HPDE6-E6E7 (cell line): Measurements from ENCODE around the gene GNG4.
"Not testable (repeated sequence)": the region's sequence is repeated elsewhere in the genome, so short reads cannot be mapped to it uniquely, and the experiment has no call there.

Experiments used
- DNase-seq: peaks from one replicate; pipeline ENCODE4 v3.0.0; 2011; ENCODE audit warnings: missing footprints; ENCODE audit errors: extremely low spot score

Gene GNG4

DNA sequence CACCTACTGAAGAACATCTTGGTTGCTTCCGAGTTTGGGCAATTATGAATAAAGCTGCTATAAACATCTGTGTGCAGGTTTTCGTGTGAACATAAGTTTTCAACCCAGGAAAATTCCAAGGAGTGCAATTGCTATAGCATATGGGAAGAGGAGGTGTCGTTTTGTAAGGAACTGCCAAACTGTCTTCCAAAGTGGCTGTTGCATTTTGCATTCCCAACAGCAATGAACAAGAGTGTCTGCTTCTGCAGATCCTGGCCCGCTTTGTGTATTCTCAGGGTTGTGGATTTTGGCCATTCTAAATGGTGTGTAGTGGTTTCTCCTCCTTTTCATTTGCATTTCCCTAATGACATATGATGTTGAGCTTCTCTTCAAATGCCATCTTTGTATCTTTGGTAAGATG lies 23.8 kb downstream of the GNG4 start:
- no peak for DNase-seq

GRCh38 chr1:235625340-235625739 lies 24.2 kb downstream of the GNG4 start:
- DNase-seq, result no peak

- DNase-seq, result no peak
Measured at GRCh38 chr1:235624721-235625333, 24.8 kb downstream of the GNG4 start.

DNA sequence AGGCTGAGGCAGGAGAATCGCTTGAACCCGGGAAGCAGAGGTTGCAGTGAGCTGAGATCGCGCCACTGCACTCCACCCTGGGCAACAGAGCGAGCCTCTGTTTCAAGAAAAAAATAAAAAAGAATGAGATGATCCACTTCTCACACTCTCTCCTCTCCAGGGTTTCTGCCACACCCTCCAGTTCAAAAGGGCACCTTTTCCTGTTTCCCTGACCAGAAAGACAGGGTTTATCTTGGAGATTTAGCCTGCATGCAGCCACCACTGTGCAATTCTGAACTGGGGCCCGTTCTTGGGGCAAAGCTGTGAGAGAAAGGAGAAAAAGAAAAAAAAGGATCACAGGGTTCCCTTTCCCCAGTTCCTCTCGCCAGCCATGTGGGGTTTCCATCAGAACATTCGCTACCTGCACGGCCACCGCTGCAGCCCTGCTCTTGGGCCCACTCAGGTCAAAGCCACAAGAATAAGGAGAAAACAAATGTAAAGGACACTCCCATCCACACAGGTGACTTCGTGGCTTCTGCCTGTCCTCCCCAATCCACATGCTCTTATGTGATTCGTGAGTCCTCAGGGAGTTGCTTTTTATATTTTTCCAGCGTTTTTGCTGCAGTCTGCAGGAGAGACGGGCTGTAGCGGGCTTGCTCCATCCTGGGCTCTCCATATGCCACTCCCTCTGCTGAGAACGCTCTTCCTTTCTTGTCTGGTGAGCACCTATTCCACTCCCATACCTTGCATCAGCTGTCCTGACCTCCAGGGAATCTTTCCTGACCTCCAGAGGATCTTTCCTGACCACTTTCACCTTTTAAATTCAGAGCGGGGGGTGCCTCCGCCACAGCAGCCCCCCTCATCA lies 26.4 kb downstream of the GNG4 start:
- no peak for DNase-seq

GRCh38 chr1:235619149-235619548 lies 30.4 kb downstream of the GNG4 start:
- DNase-seq, result not testable (repeated sequence)

- no peak for DNase-seq
Measured at GRCh38 chr1:235617808-235618207, 31.8 kb downstream of the GNG4 start.

DNA sequence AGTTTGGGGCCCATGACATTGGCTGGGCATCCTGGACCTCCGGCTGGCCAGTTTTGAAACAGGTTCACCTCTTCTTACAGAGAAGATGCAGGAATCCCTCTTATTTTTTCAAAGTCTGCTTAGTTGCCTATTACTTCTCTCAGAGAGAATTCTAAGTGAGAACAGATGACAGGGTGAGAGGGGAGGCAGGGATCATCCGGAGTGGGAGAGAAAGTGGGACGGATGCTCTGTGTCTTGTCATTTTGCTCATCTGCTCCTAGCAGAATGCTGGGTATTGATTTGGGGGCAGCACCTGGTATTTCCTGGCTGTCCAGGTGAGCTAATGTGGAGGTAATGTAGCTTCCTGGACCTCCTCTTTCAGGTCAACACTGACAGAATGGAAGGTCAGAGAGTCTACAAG lies 32.4 kb downstream of the GNG4 start:
- DNase-seq, result no peak

DNA sequence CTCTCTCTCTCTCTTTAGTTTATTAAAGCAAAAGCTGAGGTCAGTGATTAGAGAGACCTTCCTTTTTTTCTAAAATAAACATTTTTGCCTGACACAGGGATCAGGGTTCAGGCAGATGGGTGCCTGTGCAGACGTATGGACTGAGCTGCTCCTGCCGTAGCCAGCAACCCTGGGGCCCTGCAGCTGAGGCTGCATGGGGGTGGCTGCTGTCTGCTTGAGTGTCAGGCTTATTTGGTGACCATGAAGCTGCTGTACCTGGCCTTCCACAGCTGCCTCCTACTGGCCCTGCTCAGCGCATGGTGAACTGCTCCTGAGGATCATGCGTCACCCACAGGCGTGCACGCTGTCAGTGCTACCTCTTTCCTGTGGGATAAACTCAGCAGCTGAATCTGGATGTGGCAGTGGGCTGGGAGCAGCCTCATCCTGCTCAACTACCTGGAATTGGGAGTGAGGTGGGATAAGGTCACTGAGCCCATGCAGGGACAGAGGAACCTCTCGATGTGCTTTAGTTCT lies 35.1 kb downstream of the GNG4 start:
- DNase-seq, result no peak

DNA sequence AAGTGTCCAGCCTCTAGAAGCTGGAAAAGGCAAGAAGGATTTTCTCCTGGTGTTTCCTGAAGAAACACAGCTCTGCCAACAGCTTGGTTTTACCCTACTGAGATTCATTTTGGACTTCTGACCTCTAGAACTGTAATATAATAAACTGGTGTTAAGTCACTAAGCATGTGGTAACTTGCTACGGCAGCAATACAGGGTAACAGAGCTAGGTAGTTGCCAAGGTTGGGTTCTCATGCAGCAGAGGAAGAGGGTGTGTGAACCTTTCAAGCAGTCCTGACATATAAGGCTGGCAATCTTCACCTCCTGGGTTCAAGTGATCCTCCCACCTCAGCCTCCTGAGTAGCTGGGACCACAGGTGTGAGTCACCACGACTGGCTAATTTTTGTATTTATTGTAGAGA lies 36.0 kb downstream of the GNG4 start:
- no peak for DNase-seq

DNA sequence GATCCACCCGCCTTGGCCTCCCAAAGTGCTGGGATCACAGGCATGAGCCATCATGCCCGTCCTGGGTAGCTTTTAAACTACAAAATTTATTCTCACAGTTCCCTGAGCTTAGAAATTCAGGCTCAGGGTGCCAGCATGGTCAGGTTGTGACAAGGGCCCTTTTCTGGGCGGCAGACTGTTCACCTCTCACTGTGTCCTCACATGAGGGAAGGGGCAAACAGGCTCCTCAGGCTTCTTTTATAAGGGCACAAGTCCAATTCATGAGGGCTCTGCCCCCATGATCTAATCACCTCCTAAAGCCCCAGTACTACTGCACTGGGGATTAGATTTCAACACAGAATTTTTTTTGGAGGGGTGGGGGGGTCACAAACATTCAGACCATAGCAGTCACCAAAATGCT lies 36.8 kb downstream of the GNG4 start:
- no peak for DNase-seq

GRCh38 chr1:235610157-235610556 lies 39.4 kb downstream of the GNG4 start:
- no peak for DNase-seq

DNA sequence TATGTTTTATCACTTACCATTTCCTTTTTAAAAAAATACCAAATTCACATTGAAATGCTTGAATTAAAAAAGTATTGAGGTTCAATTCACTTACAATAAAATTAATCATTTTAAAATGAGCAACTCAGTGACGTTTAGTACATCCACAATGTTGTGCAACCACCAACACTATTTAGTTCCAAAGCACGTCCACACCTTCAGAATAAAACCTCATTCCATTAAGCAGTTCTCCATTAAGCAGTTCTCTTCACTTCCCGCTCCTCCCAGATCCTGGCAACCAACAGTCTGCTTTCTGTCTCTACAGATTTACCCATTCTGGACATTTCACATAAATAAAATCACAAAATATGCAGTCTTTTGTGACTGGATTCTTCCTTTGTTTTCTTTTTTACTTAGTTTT lies 41.3 kb downstream of the GNG4 start:
- no peak for DNase-seq

DNA sequence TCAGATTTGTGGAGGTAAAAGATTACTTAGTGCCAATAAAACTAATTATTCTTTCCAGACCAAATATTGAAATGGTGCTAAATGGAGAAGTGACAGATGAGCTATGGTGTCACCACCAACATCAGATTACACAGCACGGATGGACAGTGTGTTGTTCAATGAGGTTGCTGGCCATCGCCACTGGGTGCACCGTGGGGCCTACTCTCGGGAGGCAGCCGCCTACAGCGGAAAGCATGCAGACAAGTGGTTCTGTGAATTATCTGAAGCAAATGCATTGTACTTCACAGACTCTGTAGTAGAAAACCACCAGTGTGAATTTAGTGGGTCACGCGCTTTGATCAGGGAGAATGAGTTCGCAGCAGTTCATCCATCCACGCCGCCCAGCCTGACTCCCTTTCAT lies 42.3 kb downstream of the GNG4 start:
- DNase-seq, result no peak

DNA sequence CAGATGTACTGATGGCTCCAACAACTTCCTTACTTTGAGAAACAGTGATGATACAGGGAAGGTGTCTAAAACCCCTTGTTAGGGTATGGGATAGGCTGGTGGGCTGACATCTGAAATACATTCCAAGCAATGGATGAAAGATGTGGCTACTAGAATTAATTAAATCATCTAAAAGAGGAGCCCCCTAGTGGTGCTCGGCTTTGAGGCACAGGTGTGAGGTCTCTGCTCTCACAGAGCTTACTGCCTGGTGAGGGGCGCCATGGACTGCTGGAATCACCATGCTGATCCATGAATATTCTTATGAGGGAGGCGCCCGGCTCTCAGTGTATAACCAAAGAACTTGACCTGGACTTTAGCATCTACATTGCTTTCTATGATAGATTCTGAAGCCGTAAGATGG lies 48.5 kb downstream of the GNG4 start:
- no peak for DNase-seq

DNA sequence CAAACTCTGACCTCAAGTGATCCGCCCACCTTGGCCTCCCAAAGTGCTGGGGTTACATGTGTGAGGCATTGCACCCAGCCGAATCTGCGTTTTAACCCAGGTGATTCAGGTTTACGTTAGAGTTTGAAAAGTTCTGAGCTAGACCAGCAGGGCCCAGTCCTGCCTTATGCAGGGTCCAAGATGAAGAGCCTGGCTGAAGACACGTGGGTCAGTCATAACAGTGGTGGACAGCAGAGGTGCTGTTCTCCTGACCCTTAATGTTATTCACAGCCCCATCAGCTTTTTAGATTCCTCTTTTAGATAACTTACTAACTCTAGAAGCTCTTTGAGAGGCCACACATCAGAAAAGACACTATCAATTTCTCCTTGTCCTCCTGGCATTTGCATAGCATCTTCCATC lies 50.0 kb downstream of the GNG4 start:
- DNase-seq, result no peak

- peak; percentile 26 for DNase-seq
Measured at GRCh38 chr1:235597867-235598553, 51.6 kb downstream of the GNG4 start.

DNA sequence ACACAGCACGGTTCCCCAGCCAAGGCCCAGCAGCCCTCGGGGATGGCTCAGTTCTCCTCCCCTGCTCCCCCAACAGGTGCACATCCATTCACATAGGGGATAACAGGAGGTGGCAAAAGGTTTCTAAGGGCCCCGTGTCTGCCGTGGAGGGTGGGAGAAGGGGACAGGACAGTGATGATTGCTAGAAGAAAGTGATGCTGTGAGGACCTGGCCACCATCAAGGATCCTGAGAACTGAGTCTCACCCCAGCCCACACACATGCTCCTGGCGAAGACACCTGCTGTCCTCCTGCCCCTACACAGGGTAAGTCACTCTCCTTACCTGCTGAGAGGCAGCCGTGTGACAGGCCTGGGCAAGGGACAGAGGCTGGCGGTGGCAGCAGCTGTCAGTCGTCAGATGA lies 54.5 kb downstream of the GNG4 start:
- no peak for DNase-seq

DNA sequence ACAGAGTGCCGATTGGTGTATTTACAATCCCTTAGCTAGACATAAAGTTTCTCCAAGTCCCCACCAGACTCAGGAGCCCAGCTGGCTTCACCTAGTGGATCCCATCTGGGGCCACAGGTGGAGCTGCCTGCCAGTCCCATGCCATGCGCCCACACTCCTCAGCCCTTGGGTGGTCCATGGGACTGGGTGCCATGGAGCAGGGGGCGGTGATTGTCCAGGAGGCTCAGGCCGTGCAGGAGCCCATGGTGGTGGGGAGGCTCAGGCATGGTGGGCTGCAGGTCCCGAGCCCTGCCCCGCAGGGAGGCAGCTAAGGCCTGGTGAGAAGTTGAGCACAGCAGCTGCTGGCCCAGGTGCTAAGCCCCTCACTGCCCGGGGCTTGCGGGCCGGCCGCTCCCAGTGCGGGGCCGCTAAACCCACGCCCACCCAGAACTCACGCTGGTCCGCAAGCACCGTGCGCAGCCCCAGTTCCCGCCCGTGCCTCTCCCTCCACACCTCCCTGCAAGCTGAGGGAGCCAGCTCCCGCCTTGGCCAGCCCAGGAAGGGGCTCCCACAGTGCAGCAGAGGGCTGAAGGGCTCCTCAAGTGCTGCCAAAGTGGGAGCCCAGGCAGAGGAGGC lies 55.2 kb downstream of the GNG4 start:
- DNase-seq, result not testable (repeated sequence)

- peak; percentile 53 for DNase-seq
Measured at GRCh38 chr1:235588916-235589515, 60.6 kb downstream of the GNG4 start.

DNA sequence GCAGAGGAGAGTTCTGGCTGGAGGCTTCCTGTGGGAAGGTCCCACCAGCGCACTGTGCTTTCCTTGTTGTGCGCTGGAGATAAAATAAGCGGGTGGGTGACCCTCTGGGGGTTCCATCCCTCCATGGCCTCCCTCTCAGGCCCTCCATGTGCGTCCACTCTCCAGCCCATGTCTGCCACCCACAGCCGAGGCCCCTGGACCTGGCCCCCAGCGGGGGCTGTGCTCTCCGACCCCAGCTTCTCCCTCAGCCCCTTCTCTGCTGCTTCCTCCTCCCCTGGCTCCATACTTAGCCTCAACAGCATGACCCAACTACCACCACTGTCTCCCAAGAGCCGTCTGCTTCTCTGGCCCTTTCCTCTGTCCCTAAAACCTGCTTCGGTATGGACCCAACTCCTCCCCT lies 61.4 kb downstream of the GNG4 start:
- DNase-seq, result no peak

GRCh38 chr1:235586992-235587391 lies 62.6 kb downstream of the GNG4 start:
- DNase-seq, result no peak

DNA sequence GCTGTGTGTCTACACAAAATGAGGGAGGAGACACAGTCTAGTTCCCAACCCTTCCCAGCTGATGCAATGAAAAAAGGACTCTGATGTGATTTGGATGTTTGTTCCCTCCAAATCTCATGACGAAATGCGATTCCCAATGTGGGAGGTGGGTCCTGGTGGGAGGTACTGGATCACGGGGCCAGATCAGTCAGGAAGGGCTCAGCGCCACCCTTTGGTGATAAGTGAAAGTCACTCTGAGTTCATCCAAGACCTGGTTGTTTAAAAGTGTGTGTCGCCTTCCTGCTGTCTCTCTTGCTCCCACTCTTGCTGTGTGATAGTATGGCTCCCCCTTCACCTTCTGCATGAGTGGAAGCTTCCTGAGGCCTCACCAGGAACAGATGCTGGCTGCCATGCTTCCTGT lies 63.2 kb downstream of the GNG4 start:
- DNase-seq, result no peak
